ENCODE measurements around the gene ABRAXAS1.
"Not testable (repeated sequence)": the region's sequence is repeated elsewhere in the genome, so short reads cannot be mapped to it uniquely, and the experiment has no call there.

DNA sequence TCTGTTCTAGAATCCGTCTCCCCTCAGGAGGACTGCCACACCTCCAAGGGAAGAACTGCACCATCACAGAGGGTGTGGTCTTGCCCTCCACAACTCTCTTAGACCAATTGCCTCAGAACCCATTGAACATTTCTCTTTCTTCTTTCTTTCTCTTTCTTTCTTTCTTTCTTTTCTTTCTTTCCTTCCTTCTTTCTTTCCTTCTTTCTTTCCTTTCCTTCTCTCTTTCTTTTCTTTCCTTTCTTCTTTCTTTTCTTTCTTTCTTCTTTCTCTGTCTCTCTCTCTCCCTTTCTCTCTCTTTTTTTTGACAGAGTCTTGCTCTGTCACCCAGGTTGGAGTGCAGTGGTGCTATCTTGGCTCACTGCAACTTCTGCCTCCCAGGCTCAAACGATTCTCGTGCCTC, 16.8 kb upstream of the ABRAXAS1 start:
- TF ChIP-seq, protein P1, sequence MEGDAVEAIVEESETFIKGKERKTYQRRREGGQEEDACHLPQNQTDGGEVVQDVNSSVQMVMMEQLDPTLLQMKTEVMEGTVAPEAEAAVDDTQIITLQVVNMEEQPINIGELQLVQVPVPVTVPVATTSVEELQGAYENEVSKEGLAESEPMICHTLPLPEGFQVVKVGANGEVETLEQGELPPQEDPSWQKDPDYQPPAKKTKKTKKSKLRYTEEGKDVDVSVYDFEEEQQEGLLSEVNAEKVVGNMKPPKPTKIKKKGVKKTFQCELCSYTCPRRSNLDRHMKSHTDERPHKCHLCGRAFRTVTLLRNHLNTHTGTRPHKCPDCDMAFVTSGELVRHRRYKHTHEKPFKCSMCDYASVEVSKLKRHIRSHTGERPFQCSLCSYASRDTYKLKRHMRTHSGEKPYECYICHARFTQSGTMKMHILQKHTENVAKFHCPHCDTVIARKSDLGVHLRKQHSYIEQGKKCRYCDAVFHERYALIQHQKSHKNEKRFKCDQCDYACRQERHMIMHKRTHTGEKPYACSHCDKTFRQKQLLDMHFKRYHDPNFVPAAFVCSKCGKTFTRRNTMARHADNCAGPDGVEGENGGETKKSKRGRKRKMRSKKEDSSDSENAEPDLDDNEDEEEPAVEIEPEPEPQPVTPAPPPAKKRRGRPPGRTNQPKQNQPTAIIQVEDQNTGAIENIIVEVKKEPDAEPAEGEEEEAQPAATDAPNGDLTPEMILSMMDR (IDR thresholded peaks at IDR 0.05), result not testable (repeated sequence)
- not testable (repeated sequence) for TF ChIP-seq POLR2A (IDR thresholded peaks at IDR 0.05)

Data from body of pancreas (tissue), 4 donors.